Gastrocnemius medialis (tissue), 4 donors: ENCODE data around the gene WRAP73.

Experiments
- POLR2A ChIP-seq, 2 donors: fragments of 450-650 bp; IDR thresholded peaks; one replicate each; pipeline ENCODE4 v1.6.1; 2017; ENCODE audit warnings: antibody characterized with exemption in 2 of 2, mild to moderate bottlenecking in 2 of 2, moderate library complexity in 2 of 2
- TF ChIP-seq, protein P1 (sequence below), 5 experiments: fragments of 450-650 bp in 3 of 5; fragments of 200-600 bp in 2 of 5; sonication (generic) in 2 of 5; IDR thresholded peaks in 4 of 5; conservative IDR thresholded peaks in 1 of 5; 1 replicate in 4 of 5; 2 replicates in 1 of 5; pipeline ENCODE4 v1.5.1; 2016 to 2019; ENCODE audit warnings: antibody characterized with exemption in 5 of 5, mild to moderate bottlenecking in 3 of 5, moderate library complexity in 3 of 5

- TF ChIP-seq POLR2A (IDR thresholded peaks at IDR 0.05): no peak
- TF ChIP-seq, protein P1, sequence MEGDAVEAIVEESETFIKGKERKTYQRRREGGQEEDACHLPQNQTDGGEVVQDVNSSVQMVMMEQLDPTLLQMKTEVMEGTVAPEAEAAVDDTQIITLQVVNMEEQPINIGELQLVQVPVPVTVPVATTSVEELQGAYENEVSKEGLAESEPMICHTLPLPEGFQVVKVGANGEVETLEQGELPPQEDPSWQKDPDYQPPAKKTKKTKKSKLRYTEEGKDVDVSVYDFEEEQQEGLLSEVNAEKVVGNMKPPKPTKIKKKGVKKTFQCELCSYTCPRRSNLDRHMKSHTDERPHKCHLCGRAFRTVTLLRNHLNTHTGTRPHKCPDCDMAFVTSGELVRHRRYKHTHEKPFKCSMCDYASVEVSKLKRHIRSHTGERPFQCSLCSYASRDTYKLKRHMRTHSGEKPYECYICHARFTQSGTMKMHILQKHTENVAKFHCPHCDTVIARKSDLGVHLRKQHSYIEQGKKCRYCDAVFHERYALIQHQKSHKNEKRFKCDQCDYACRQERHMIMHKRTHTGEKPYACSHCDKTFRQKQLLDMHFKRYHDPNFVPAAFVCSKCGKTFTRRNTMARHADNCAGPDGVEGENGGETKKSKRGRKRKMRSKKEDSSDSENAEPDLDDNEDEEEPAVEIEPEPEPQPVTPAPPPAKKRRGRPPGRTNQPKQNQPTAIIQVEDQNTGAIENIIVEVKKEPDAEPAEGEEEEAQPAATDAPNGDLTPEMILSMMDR (IDR thresholded peaks at IDR 0.05 in 4 of 5, conservative IDR thresholded peaks at IDR 0.05 in 1 of 5): no peak
Observed at GRCh38 chr1:3688356-3689137, 38.6 kb upstream of the WRAP73 start.
